Endothelial cell (in vitro differentiated cells): ENCODE measurements around the gene TRMT6. TPM values are rescaled to one million over a fixed set of nuclear protein-coding genes. Genes with fewer than 3 reads are reported as not detected.

ENCODE experiments used
- DNase-seq: peaks from one replicate; pipeline ENCODE4 v3.0.0; 2021; ENCODE audit warnings: low spot score
- H3K27ac Mint-ChIP-seq: one replicate; pipeline ENCODE4 v1.8.0; 2021; ENCODE audit warnings: mixed read lengths, inconsistent platforms; ENCODE audit not compliant: unreplicated experiment
- H3K27me3 Mint-ChIP-seq: one replicate; pipeline ENCODE4 v1.8.0; 2021; ENCODE audit warnings: mild to moderate bottlenecking, moderate library complexity, mixed read lengths, inconsistent platforms; ENCODE audit not compliant: unreplicated experiment
- H3K36me3 Mint-ChIP-seq: one replicate; pipeline ENCODE4 v1.8.0; 2021; ENCODE audit warnings: mild to moderate bottlenecking, low read depth, mixed read lengths, inconsistent platforms; ENCODE audit not compliant: unreplicated experiment
- H3K4me1 Mint-ChIP-seq: one replicate; pipeline ENCODE4 v1.8.0; 2021; ENCODE audit warnings: mild to moderate bottlenecking, mixed read lengths, inconsistent platforms; ENCODE audit not compliant: unreplicated experiment
- H3K4me3 Mint-ChIP-seq: one replicate; pipeline ENCODE4 v1.8.0; 2021; ENCODE audit warnings: mild to moderate bottlenecking, mixed read lengths, inconsistent platforms; ENCODE audit not compliant: unreplicated experiment
- H3K9me3 Mint-ChIP-seq: one replicate; pipeline ENCODE4 v1.8.0; 2021; ENCODE audit warnings: mixed read lengths, inconsistent platforms; ENCODE audit not compliant: unreplicated experiment
- long read RNA-seq: library from polyadenylated mRNA; unstranded; transcript quantifications from one replicate; pipeline ENCODE4 v2.0.0, GENCODE V29; 2020; ENCODE audit not compliant: unreplicated experiment
- total RNA-seq: library from RNA; stranded (reverse); fragmentation: NEBNext Ultra II Directional; extraction: Animal tissue kit (Norgen Biotek cat#: 25700); gene quantifications from one replicate; pipeline ENCODE4 v1.2.1, GENCODE V29; 2021; ENCODE audit not compliant: unreplicated experiment
- TF ChIP-seq, protein P1 (sequence below): fragments of 200-600 bp; sonication (generic); IDR thresholded peaks from one replicate; pipeline ENCODE4 v1.5.0; 2021; ENCODE audit warnings: antibody characterized with exemption; ENCODE audit not compliant: unreplicated experiment

The TRMT6 gene, protein sequence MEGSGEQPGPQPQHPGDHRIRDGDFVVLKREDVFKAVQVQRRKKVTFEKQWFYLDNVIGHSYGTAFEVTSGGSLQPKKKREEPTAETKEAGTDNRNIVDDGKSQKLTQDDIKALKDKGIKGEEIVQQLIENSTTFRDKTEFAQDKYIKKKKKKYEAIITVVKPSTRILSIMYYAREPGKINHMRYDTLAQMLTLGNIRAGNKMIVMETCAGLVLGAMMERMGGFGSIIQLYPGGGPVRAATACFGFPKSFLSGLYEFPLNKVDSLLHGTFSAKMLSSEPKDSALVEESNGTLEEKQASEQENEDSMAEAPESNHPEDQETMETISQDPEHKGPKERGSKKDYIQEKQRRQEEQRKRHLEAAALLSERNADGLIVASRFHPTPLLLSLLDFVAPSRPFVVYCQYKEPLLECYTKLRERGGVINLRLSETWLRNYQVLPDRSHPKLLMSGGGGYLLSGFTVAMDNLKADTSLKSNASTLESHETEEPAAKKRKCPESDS
- 11.8 TPM for total RNA-seq
- long read RNA-seq, partial matches to known transcripts, result 2 of 4 reads
- long read RNA-seq, other reads (novel, unspliced or antisense), result 0 of 4 reads

GRCh38 chr20:5950271-5951031 lies at the start of gene TRMT6, which contains the start of gene MCM8:
TRMT6 (minus strand) TSS chr20:5950533; CDS start chr20:5950405, 128 bp downstream.
MCM8 (plus strand) TSS chr20:5950652; CDS start chr20:5952016, 1,364 bp downstream.
- H3K9me3 Mint-ChIP-seq, result no peaks in the 10 kb centered on the region
- H3K27ac Mint-ChIP-seq, result peak within 1 kb of the TSS; percentile 98
- H3K4me1 Mint-ChIP-seq, result peaks cover 17% of the 10 kb centered on the region
- peaks cover 8% of the 10 kb centered on the region for H3K36me3 Mint-ChIP-seq
- peak; percentile 90 for DNase-seq
- TF ChIP-seq, protein P1, sequence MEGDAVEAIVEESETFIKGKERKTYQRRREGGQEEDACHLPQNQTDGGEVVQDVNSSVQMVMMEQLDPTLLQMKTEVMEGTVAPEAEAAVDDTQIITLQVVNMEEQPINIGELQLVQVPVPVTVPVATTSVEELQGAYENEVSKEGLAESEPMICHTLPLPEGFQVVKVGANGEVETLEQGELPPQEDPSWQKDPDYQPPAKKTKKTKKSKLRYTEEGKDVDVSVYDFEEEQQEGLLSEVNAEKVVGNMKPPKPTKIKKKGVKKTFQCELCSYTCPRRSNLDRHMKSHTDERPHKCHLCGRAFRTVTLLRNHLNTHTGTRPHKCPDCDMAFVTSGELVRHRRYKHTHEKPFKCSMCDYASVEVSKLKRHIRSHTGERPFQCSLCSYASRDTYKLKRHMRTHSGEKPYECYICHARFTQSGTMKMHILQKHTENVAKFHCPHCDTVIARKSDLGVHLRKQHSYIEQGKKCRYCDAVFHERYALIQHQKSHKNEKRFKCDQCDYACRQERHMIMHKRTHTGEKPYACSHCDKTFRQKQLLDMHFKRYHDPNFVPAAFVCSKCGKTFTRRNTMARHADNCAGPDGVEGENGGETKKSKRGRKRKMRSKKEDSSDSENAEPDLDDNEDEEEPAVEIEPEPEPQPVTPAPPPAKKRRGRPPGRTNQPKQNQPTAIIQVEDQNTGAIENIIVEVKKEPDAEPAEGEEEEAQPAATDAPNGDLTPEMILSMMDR, result no peak
- peaks cover 3% of the 10 kb centered on the region for H3K27me3 Mint-ChIP-seq
- peak within 1 kb of the TSS; percentile 96 for H3K4me3 Mint-ChIP-seq

- H3K9me3 Mint-ChIP-seq, result no peaks in the 10 kb centered on the region
- no peak overlapping the region for H3K4me3 Mint-ChIP-seq
- TF ChIP-seq, protein P1, result no peak
- H3K27ac Mint-ChIP-seq, result no peak overlapping the region
- H3K36me3 Mint-ChIP-seq, result no peaks in the 10 kb centered on the region
- no peaks in the 10 kb centered on the region for H3K27me3 Mint-ChIP-seq
- H3K4me1 Mint-ChIP-seq, result no peaks in the 10 kb centered on the region
- no peak for DNase-seq
Measured at GRCh38 chr20:5999783-6000182, 49.5 kb upstream of the TRMT6 start.

GRCh38 chr20:5996765-5997164 lies 46.4 kb upstream of the TRMT6 start:
- H3K27me3 Mint-ChIP-seq, result no peaks in the 10 kb centered on the region
- TF ChIP-seq, protein P1, result no peak
- no peaks in the 10 kb centered on the region for H3K36me3 Mint-ChIP-seq
- H3K27ac Mint-ChIP-seq, result no peak overlapping the region
- no peak overlapping the region for H3K4me3 Mint-ChIP-seq
- H3K4me1 Mint-ChIP-seq, result no peaks in the 10 kb centered on the region
- no peak for DNase-seq
- no peaks in the 10 kb centered on the region for H3K9me3 Mint-ChIP-seq

GRCh38 chr20:5991623-5992441 lies 41.5 kb upstream of the TRMT6 start:
- TF ChIP-seq, protein P1, result no peak
- H3K9me3 Mint-ChIP-seq, result no peaks in the 10 kb centered on the region
- H3K4me1 Mint-ChIP-seq, result no peaks in the 10 kb centered on the region
- no peak overlapping the region for H3K4me3 Mint-ChIP-seq
- no peaks in the 10 kb centered on the region for H3K27me3 Mint-ChIP-seq
- no peak overlapping the region for H3K27ac Mint-ChIP-seq
- DNase-seq, result no peak
- H3K36me3 Mint-ChIP-seq, result no peaks in the 10 kb centered on the region
